T1000 (cell line): ENCODE results near the gene TRAF3.
"Not testable (repeated sequence)": the region's sequence is repeated elsewhere in the genome, so short reads cannot be mapped to it uniquely, and the experiment has no call there.

Experiments used
- DNase-seq: peaks from one replicate; lab custom pipeline; 2025; ENCODE audit warnings: mixed read lengths; lab: John Stamatoyannopoulos, UW

TRAF3 gene

DNA sequence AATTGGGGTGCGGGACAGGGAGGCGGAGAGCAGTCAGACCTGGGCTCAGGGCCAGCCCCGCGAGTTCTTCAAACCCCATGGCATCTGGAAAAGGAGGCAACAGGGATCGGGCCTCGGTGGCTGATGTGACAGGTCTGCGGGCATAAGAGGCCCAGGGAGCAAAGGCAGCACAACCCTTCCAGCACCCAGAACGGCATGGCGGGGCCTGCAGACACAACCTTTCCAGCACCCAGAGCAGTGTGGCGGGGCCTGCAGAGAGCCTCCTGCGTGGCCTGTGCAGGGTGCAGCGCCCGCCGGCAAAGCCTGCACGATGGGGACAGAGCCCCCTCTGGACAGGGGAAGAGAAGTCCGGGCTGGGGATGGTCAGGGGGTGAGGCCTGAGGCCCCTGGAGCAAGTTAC lies 26.2 kb upstream of the TRAF3 start:
- DNase-seq, result no peak

DNA sequence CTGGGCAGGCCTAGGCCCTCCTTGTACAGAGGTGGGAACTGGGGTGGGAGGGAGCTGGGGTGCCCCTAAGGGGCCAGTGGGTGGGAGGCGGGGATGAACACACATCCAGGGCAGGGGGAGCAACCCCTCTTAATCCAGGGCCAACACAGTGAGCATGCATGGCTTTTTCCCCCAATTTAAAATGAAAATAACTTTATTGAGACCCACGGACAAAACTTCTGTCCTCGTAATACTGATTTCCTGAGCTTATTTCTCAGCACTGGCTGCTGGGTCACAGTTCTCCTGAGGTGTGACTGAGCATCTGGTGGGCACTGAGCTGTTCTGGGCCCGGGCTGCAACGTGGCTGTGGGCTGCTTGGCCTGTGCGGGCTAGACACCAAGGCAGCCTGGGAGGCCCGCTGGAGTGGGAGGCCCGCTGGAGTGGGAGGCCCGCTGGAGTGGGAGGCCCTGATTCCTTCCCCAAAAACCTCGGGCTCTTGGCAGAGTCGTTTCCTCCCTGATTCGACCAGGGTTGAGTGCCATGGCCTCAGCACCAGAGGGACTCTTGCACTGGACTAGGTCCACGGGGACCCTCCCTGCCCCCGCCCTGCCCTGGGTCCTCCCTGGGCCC lies 24.9 kb upstream of the TRAF3 start:
- no peak for DNase-seq

DNA sequence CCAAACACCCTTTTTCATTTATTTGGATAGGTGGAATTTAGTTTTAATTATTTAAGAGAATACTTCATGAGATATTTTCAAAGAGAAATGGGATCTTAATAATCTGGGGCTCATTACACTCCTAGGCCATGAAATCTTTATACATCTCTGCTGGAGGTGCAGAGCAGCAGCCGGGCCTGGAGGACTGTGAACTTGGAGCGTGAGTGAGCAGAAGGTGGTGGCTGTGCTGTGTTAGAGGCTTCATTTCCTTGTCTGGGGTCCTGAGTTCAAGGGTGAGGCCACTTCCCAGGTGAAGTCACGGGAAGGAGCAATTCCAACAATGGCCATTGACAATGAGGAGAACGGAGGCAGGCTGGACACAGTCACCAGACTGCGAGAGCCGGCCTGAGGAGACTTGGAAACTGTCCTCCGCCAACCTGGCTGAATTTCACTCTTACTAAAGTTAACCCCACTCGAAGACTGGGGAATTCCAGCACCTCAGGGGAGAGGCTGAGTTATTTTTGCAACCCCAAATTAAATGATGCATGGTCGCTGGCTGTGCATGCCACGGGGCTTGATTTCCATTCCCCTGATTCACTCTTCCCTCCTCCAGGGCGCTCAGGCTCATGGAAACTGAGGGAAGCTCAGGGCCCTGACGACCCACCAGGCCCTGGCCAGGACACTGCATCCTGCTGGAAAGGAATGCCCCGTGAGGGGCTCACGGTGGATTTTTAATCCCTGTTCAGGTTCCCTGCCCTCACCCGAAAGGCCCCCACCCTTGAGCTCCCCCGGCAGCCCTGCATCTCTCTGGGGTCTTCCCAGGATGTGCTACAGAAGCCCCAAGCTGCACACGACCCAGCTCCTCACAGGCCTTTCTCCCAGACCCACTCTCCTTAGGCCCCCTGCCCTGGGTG lies 22.6 kb upstream of the TRAF3 start:
- no peak for DNase-seq

DNA sequence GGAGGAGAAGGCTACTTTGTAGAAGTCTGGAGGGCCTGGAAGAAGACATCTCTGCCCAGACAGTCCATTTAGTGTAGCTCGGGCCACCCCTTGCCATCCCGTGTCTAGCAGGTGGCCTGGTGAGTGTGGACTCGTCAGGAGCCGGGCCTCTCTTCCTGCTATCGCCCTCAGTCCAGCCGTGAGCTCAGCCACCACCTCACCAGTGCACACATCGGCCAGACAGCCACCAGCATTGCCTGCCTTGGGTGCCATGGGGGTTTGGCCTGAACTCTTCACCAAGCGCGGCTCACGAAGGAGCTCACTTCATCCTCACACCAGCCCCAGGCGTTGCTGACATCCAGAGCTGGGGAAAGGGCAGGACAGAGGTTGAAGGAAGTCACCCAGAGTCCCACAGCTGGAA lies 19.6 kb upstream of the TRAF3 start:
- no peak for DNase-seq

DNA sequence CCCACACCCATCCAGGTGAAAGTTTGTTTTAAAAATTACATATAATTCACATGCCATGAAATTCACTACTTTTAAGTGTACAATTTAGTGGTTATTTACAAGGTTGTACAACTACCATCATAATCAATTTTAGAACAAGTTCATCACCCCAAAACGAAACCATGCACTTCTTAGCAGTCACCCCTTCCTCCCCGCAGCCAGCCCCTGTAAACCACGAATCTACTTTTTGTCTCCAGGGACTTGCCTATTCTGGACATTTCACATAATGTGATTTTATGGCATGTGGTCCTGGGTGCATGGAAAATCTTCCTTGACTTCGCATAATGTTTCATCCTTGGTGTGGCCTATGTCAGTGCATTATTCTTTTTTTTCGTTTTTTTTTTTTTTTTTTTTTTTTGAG lies 19.2 kb upstream of the TRAF3 start:
- no peak for DNase-seq

DNA sequence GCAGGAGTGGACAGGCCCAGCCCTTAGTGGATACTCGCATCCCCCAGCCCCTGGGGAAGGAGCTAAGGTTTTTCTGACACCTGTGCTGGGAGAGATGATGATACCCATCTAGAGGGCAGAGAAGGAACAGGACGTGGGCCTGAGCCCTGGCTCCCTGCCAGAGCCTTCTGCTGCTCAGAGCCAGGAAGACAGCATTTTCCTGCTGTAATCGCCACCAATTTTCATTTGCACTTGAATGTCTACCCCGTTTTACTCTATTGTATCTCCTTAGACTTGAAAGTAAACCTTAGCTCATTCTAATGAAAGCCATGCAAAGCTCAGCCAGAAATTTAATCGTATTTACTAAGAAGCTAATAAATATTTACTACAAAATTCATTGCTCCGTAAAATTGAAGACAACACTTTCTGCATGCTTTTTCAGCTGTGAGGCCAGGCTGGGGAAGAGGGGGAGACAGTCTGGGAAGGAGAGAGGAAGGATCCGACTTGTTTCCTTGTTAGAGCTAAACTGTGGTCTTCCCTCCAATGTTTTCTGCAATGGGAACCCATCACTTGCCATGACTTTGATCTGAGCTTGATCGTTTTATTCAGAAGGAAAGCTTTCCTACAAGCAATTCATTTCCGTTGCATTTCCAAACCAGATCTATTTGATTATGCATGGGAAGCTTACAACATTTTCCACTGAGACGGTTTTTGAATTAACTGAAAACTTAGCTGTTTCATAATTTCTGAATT lies 17.6 kb upstream of the TRAF3 start:
- DNase-seq, result no peak

DNA sequence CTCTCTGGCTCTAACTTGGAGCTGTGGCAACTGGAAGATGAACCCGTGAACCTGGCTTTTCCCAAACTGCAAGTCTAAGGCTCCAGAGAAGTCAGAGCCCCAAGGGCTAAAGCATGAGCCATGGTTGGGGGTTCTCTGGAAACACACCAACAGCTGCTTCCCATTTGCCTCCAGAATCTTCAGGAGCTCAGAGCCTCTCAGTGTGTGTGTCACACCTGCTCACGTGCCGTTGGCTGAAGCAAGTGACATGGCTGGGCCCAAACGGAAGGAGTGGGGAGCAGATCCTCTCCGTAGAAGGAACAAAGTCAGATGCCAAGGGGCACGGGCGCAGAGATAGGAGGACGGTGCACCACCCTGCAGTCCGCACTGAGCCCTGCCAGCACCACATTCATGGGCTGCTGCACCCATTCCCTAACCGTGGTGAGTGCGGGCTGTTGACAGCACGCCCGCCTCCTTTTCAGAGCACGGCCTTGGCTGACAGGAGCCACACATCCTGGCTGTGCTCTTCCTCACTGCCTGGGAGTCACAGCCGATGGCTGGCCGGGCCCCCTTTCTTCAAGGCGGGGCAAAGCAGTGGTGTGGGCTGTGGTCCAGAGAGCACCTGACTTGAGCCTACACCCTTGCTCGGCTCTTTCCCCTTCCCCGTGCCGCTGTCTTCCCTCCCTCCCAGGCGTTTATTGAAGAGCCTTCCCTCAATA lies 16.6 kb upstream of the TRAF3 start:
- no peak for DNase-seq

DNA sequence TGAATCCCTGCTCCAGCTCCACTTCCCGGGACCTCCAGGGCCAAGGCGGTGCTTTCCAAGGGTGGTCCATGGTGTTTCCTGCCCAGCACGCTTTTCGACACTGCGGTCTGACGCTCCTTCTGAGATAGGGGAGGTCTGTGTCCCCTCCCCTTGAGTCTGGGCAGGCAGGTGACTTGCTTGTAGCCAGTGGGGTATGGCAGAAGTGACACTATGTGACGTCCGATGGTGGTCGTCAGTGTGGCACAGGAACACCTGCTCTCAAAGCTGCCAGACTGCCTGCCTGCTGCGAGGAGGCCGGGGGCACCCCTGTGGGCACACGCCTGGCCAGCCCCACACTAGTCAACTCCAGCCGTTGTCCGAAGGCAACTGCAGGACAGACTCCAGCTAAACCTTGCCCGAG lies 16.0 kb upstream of the TRAF3 start:
- no peak for DNase-seq

DNA sequence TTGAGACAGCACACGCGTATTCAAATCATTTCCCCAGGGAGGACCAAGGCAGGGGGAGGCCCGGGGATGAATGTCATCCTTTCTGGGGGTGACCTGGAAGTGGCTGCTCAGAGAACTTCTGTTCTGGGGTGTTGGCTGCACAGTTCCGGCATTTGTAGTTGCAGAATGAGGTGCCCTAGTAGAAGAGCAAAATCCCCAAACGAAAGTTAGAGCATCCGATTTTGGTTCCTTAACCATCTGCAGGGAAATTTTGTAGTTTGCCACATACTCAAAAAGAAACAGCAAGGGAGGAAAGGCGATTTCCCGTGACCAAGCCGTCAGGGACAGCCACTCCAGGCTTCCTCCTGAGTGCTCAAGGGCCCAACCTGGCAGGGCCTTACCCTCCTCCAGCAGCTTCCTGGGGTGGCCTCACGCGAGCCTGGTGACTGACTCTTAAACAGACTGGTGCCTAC lies 13.0 kb upstream of the TRAF3 start:
- DNase-seq, result no peak

DNA sequence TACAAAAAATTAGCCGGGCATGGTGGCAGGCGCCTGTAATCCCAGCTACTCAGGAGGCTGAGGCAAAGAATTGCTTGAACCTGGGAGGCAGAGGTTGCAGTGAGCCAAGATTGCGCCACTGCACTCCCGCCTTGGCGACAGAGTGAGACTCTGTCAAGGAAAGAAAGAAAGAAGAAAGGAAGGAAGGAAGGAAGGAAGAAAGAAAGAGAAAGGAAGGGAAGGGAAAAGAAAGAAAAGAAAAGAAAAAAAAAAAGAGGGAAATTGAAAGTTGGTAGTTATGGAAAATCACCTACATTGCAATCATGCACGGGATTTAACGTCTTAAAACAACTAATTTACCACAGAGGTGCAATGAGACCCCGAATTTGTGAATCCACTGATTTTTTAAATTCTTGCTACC lies 11.5 kb upstream of the TRAF3 start:
- DNase-seq, result not testable (repeated sequence)

DNA sequence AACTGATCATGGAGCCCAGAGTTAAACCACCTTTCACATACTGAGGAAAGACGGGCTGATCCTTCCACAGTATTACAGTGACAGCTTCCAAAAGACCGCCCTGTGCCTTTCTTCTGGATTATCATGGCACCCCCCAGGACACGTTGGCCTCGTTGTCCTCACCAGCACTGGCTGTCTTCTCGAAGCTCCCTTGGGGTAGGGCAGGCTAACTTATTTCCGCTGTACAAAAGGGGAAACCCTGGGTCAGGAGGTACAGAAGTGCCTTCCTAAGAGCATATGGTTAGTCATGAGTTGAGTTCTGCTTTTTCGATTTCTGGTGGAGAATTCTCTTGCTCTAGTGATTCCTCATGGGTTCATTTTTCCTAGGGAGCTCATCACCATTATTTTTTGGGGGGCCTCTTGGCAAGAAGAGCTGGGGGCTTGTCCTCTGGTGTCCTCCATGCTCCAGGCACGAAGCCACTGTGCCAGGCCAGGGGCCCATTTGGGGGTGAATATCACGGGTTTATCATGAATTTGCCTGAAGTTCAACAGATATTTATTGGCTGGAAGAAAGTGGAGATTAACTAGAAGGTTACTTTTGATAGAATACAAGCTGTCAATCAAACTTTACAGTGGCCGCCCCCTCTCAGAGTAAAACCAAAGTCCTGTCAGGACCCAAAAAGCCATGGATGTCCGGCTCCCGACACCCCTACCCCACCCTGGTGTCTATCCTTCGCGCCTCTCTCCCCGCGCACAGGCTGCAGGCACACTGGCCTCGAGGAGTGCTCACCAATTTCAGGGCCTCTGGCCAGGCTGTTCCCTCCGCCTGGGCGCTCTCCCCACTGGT lies 8.8 kb upstream of the TRAF3 start:
- DNase-seq, result no peak

DNA sequence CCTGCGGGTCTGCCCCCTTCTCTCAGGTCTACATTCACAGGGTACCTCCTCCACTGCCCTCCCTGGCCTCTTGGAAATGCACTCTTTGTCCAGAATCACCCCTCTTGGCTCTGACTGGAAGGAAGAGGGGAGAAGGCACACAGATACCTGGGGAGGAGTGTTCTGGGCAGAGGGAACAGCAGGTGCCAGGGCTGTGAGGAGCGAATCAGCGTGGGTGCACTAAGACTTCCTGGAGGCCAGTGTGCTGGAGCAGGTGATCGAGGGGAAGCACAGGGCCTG lies 8.3 kb upstream of the TRAF3 start:
- no peak for DNase-seq

DNA sequence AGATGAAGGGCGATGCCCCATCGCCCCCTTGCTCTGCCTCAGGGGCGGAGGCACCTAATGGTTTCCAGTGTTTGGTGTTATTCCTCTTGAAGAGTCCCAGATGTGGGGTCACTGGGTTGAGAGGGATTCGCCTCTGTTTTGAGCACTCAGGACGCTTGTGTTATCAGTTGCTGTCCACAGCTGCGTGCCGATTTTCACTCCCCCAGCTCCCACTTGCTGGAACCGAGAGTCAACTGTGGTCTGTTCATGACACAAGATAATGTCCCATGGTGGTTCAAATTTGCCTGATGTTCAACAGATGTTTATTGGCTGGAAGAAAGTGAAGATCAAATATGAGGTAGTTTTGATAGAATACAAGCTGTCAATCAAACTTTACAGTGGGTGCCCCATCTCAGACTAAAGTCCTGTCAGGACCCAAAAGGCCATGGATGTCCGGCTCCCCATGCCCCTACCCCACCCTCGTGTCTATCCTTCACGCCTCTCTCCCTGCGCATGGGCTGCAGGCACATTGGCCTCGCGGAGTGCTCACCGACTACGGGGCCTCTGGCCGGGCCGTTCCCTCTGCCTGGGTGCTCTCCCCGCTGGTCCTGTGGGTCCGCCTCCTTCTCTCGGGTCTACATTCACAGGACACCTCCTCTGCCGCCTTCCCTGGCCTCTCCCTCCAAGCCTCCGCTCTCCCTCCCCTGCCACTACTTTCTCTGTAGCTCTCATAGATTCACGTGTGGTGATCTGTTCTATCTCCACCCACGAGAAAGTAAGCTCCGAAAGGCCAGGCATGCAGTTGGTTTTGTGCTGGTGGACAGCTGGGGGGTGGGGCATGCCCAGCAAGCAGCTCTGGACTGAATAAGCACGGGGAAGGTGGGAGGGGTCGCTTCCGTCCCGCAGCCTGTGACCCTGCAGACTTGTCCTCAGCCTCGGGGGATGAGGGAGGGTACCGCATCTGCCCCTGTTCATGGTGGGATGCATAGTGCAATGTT lies 6.8 kb upstream of the TRAF3 start:
- no peak for DNase-seq

DNA sequence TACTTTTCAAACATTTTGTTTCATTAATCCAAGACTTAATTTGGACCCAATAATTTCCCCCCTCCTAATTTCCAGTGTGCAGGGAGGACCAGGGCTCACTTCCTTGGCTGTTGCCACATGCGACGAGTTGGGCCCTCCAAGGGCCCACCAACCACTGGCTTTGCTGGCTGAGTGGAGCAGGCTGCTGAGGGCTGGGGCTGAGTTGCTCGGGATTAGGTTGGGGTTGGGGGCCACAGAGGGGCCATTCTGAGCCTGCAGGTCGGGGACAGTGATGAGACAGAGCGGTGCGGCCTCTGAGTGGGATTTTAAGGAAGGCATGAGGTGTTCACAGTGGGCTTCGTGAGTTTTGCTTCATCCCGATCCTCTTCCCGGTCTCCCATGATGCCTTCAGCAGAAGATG lies 6.1 kb upstream of the TRAF3 start:
- no peak for DNase-seq

DNA sequence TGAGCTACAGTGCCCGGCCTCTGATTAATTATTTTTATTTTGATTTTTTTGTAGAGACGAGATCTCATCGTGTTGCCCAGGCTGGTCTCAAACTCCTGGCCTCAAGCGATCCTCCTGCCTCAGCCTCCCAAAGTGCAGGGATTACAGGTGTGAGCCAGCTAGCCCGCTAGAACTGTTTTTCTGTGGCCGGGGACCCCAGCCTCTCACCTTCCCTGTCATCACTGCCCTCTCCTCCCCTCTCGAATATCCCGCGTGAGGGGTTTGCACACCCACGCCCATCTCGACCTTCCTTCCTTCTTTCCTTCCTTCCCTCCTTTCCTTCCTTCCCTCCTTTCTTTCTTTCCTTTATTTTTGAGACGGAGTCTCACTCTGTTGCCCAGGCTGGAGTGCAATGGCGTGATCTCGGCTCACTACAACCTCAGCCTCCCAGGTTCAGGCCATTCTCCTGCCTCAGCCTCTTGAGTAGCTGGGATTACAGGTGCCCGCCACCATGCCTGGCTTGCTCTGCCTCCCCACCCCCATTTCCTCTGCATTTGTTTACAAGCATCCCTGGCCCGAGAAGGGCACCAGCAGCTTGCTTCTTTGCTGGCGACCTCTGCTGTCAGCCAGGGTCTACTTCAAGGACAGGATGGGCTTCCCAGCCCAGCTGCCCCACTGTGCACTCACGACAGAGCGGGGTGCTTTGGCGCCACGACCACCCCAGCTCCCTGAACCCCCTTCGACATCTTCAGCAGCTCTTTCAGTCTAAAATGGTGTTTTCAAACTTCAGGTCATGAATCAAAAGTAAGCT lies 4.3 kb upstream of the TRAF3 start:
- no peak for DNase-seq

DNA sequence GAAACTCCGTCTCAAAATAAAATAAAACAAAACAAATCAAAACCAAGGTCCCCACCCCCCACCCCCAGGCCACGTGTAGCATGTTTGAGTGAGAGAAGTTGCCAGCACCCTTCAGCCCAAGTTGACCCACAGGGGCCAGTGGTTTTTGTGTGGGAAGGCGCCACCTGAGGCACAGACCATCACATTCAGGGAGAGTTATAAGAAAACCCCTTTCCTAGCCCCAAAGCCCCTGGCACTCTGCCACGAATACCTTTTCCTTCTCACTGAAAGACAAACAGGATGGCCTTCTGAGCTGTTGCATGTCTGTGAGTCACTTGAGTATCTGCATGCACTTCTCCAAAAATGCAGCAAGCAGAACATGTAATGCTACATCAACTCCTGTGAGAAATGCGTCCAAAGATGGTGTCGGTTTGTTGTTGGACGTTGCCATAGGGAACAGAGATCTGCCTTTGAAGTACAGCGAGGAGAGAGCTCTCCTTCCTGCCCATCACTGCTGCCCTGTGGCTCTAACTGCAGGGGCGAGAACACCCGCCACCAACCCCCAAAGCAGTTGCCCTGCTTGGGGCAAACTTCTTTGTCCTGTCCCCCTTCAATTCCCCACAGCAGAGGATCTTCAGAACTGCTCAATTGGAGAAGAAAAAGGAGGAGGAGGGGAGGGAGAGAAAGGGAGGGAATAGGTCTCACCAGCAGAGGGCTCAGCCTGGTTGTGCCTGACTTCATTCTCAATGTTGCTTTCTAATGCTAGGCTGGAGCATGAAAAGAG lies 2.7 kb upstream of the TRAF3 start:
- no peak for DNase-seq

DNA sequence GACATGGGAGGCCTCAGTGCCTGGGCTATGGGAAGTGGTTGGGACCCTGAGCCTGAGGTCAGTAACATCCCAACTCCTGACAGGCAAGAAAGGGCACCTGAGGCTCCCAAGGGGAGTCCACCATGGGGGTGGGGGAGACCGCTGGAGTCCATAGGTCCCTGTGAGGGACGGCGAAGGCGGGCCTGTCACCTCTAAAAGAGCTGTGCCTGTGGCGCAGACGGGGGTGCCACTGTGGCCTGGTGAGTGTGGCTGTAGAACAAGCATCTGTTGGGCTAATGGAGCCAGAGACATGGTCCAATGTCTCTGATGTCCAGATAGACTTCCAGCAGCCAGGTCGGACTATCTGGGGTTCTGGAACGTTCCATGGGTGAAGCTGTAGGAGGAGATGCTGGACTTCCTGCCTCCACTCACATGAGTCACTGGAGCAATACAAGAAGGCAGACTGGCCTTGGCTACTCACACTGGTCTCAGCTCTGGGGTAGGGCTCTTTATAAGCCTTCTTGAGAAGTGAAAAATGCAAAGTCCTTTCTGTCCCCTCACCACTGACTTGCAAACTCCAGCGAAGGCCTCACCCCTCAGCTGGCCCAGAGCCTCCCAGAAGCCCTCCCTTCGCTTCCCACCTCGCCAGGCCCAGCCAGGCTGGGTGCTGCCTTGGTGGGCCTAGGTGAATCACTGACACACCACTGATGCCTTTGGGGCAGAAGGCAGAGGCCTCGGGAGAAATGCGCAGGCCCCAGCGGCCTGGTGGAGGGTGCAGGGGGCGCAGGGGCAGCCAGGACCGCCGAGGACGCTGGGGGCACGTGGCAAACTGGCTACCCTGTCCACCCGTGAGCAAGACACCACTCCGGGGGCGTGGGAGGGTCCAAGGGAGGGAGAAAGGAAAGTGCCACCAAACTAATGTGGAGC lies 1.1 kb upstream of the TRAF3 start:
- DNase-seq, result no peak
